ENCODE results near the gene SUCNR1.
"Not testable (repeated sequence)": the region's sequence is repeated elsewhere in the genome, so short reads cannot be mapped to it uniquely, and the experiment has no call there.

The SUCNR1 gene

GRCh38 chr3:151873398-151873797, at the start of gene SUCNR1:
Gene SUCNR1 (plus strand): TSS chr3:151873643. CDS start chr3:151879893, 6,250 bp downstream.
- DNase-seq = no peak

- DNase-seq = no peak
These were observed 45.6 kb upstream of the SUCNR1 start for GRCh38 chr3:151827816-151828215.

- DNase-seq = no peak
These were observed 37.5 kb upstream of the SUCNR1 start for GRCh38 chr3:151835751-151836525.

- DNase-seq = no peak
These were observed 36.4 kb upstream of the SUCNR1 start for GRCh38 chr3:151837057-151837456.

- DNase-seq = no peak
These were observed 34.7 kb upstream of the SUCNR1 start for GRCh38 chr3:151838574-151839312.

GRCh38 chr3:151839313-151839631, 34.2 kb upstream of the SUCNR1 start:
- no peak for DNase-seq

GRCh38 chr3:151841801-151842200, 31.6 kb upstream of the SUCNR1 start:
- DNase-seq = no peak

GRCh38 chr3:151843275-151843674, 30.2 kb upstream of the SUCNR1 start:
- no peak for DNase-seq

- DNase-seq = no peak
These were observed 28.0 kb upstream of the SUCNR1 start for GRCh38 chr3:151845306-151845905.

- DNase-seq = not testable (repeated sequence)
These were observed 23.4 kb upstream of the SUCNR1 start for GRCh38 chr3:151850065-151850464.

- DNase-seq = no peak
These were observed 21.2 kb upstream of the SUCNR1 start for GRCh38 chr3:151852074-151852811.

- DNase-seq = no peak
These were observed 17.3 kb upstream of the SUCNR1 start for GRCh38 chr3:151856118-151856517.

GRCh38 chr3:151856641-151857040, 16.8 kb upstream of the SUCNR1 start:
- DNase-seq = no peak

- DNase-seq = no peak
These were observed 14.2 kb upstream of the SUCNR1 start for GRCh38 chr3:151859233-151859673.

- DNase-seq = no peak
These were observed 13.5 kb upstream of the SUCNR1 start for GRCh38 chr3:151859905-151860304.

GRCh38 chr3:151863611-151864010, 9.8 kb upstream of the SUCNR1 start:
- DNase-seq = no peak

- no peak for DNase-seq
These were observed 8.9 kb upstream of the SUCNR1 start for GRCh38 chr3:151864423-151865101.

- no peak for DNase-seq
These were observed 6.6 kb upstream of the SUCNR1 start for GRCh38 chr3:151866711-151867410.

GRCh38 chr3:151867666-151868065, 5.8 kb upstream of the SUCNR1 start:
- no peak for DNase-seq

GRCh38 chr3:151869181-151869580, 4.3 kb upstream of the SUCNR1 start:
- DNase-seq = no peak

GRCh38 chr3:151871639-151872468, 1.6 kb upstream of the SUCNR1 start:
- no peak for DNase-seq
